ENCODE data around the gene KANK2.
A peak's percentile ranks its signal among the peaks of the same experiment; 100 is the strongest.
"Not testable (repeated sequence)": the region's sequence is repeated elsewhere in the genome, so short reads cannot be mapped to it uniquely, and the experiment has no call there.

The KANK2 gene

DNA sequence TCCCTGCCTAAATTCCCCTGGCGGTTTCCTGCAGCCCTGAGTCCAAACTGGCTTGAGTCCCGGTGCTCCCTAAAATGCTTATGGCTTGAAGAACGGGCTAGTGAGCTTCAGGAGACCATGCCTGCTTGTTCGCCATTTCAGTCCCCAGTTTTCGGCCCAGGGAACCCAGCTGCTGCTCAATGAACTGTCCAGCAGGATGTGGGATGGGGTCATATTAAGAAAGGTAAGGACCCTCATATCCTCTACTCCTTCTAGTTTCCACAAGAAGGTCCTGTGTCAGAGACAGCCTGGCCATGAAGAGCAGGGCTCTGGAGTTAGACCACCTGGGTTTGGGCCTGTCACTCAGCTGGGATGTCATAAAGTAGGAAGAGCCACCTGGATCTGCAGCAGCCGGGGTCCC is 24.8 kb downstream of the KANK2 start:
- no peak for DNase-seq (ENCODE audit: low spot score)

DNA sequence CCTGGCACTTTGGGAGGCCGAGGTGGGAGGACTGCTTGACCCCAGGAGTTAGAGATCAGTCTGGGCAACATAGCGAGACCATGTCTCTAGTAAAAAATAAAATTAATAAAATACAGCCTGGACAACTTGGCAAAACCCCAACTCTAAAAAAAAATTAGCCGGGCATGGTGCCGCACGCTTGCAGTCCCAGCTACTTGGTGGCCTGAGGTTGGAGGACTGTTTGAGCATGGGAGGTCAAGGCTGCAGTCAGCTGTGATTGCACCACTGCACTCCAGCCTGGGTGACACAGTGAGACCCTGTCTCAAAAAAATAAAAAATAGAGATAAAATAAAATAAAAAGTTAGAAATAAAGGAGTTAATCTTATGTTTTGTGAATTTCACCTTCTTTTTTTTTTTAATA is 26.2 kb downstream of the KANK2 start:
- DNase-seq (ENCODE audit: low spot score) = no peak

DNA sequence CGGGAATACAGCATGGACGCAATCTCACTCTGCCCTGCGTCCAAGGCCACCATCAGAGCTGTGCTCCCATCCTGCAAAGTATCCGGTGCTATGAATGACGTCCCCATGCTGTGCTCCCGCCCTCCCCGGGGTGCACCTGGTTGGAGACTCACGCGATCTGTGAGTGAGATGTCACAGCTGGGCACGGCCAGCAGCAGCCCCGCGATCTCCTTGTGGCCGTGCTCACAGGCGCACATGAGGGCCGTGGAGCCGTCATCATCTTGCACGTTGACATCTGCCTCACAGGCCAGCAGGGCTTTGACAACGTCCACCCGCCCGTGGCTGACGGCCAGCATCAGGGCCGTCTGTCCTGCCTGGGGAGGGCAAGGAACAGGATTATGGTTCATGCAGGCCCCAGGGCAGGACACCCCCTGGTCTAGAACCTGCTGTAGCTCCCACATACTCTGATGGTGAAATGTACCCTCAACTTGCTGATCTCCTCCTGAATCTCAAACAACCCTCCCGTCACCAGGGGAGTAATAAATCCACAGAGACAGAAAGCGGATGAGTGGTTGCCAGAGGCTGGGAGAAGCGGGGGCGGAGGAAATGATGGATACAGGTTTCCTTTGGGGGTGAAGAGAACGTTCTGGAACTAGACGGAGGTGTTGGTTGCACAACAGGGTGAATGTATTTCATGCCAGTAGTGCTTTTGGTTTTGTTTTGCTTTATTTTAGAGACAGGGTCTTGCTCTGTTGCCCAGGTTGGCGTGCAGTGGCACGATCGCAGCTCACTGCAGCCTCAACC is 27.3 kb downstream of the KANK2 start:
- no peak for DNase-seq (ENCODE audit: low spot score)

DNA sequence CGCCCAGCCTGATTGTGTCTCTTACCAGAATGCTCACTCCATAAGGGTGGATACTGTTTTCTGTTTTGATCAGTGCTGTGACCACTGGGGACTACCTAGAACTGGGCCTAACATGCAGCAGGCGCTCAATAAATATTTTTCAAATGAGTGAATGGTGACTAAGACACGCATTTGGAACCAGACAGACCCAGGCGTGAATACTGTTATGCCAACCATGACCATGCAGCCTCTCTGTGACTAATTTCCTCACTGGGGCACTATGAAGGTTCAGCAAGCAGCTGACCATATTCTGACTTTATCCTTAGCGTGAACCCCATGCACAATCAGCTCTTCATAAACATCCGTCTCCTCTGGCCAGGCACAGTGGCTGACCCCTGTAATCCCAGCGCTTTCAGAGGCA is 28.8 kb downstream of the KANK2 start:
- DNase-seq (ENCODE audit: low spot score) = no peak

DNA sequence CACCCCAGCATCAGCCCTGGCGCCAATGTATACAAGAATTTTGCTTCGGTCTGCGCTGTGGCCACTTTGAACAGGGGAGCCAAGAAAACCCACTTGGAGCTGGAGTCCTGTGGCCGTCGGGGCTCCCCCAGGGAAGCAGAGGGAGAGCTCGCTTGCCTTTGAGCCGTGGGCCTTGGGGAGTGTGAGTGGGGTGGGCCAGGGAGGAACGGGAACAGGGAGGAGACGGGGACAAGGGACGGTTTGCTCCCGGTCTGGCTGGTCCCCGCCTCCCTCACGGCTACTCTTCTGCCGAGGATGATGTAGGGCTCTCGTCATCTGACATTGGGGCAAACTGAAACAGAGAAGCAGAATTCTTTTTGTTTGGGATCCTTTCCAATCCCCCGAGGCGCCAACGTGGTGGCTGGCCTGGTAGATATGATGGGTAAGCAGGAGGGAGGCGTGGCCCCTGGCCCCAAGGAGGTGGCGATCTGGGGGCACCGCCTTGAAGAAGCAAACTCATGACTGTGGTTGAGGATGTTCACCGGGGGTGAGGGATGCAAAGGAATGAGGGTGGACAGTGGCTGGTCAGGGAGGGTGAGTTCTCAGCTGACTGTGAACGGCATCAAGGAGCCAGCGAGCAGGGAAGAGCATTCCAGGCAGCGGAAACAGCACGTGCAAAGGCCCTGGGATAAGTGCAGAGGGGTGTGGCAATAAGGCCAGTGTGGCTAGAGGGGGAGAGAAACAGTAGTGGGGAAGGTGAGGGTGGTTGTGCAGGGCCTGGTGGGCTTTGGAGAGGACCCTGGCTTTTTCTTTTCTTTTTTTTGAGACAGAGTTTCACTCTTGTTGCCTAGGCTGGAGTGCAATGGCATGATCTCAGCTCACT is 30.8 kb downstream of the KANK2 start:
- no peak for DNase-seq (ENCODE audit: low spot score)

DNA sequence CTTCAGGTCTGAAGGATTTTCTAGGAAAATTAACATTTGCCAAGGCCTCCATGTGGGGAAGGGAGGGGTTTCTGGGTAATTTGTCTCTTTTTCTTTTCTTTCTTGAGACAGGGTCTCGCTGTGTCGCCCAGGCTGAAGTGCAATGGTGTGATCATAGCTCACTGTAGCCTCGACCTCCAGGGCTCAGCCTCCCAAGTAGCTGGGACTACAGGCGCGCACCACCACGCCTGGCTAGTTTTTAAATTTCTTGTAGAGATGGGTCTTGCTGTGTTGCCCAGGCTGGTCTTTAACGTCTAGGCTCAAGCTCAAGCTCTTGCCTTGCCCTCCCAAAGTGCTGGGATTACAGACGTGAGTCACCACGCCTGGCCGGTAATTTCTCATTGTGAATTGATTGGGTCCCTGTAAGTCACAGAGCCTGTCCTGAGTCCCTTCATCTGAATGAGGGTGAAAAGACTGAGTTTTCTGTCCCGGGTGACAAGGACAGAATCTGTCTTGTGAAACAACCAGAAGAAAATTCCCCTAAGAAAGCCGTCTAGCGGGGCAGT is 31.8 kb downstream of the KANK2 start:
- no peak for DNase-seq (ENCODE audit: low spot score)

DNA sequence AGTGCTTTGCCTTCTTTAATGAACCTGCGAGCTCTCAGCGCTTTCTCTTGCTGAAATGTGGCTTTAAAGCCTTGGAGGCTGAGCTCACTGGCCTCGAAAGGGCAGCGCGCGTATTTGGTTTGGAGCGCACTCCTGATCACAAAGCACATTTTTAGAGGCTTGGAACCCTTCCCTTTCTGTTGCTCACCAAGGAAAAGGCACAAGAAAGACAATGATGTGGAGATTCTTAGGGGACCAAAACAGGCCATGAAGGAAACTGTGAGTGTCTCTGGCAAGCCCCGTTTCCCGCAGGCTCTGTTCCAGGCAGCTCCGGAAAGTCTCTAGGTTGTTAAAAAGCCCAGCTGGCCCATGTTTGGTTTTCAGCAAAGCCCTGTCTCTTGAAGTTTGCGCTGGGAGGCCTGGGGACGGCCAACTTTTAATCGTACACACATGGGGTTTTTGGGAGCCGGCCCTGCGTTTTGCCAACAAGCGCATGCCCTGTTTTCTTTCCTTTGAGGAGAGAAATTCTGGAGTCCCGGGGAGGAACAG is 32.4 kb downstream of the KANK2 start:
- peak; percentile 60 for DNase-seq (ENCODE audit: low spot score)

DNA sequence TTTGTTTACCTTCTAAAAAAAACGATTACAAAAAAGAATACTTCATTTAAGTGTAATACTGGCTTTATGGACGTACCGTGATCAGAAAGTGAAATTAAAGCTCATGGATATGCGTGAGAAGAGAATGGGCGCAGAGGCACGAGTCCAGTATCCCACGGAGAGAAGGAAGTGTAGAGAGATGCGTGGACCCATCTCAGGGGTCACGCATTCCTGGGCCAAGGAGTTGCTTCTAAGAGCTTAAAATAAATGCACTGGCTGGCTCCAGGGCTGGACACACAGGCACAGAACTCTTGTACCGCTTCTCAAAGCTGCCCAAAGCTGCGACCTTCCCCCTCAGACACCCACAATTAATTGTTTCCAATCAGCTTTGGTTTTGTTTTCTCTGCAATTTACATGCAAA is 33.0 kb downstream of the KANK2 start:
- DNase-seq (ENCODE audit: low spot score) = no peak

DNA sequence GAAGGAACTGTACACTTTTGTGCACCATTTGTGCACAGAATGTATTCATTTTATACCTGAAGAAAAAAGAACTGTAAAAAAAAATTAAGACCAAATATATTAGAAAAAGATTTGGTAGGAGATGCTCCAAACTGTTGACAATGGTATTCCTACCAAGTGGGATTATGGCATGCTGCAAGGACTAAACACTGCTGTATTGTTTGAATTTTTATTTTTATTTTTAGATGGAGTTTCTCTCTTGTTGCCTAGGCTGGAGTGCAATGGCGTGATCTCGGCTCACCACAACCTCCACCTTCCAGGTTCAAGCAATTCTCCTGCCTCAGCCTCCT is 36.9 kb downstream of the KANK2 start:
- DNase-seq (ENCODE audit: low spot score) = not testable (repeated sequence)

DNA sequence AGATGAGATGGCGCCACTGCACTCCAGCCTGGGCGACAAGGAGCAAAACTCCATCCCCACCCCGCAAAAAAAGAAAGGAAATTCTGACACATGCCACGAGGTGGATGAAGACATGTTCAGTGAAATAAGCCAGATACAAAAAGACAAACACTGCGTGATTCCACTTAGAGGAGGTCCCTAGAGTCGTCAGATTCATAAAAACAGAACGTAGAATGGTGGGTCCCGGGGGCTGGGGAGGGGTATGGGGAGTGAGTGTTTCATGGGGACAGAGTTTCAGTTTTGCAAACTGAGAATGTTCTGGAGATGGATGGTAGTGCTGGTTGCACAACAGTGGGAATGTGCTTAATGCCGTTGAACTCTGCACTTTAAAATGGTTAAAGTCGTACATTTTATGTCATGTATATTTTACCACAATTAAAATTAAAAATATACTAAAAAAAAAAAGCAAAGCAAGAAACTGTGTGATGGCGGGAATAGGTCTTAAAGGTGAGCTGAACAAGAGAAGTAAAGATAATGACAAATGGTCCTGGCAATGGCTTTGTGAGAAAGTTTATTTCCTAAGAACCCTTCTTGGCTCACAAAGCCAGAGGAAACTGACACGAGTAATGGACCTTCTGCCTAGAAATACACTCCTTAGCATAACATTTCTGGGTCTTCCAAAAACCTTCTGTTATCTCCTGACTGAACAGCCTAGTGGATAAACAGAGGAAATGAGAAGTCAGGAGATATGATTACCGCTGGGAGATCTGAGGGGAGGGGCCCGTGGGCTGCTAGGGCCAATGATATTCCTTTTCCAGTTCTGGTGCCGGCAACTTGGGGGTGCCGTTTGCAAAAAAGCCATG is 37.5 kb downstream of the KANK2 start:
- DNase-seq (ENCODE audit: low spot score) = no peak

DNA sequence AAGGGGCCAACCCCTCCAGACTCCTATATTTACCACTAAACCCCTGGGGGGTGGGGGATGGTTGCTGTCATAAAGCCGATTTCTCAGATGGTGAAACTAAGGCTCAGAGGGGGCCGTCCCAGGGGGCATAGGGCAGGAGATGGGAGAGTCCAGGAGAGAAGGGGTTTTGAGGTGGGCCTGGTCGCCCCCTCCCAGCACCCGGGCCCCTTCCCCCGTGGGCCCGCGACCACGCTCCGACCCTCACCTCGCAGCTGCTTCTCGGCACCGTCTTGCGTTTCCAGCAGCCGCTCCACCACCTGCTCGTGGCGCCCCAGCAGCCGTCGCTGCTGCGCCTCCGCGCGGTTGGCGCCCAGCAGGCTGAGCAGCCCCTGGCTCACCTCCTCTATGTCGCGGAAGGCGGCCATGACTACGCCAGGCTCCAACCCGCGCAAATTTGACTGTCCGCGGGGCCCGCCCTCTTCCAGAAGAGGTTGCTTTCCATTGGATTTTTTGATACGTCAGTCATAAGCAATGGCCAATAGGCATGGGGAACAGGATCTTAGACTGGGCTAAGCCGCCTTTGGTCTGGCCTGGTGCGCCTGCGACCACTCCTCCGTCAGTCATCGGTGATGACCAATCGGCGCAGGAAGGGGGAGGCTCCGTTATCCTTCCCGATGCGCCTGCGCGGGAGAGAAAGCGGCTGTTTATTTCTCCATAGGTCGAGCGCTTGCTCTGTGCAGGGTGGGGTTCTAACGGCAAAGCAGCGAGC is 41.8 kb downstream of the KANK2 start, which contains the start of gene SPC24:
Gene SPC24, minus strand, starts transcription at position 410 of the 748 bp plus-strand sequence. Its CDS starts 6 bp downstream, at position 404.
- peak; percentile 99 for DNase-seq (ENCODE audit: low spot score)

DNA sequence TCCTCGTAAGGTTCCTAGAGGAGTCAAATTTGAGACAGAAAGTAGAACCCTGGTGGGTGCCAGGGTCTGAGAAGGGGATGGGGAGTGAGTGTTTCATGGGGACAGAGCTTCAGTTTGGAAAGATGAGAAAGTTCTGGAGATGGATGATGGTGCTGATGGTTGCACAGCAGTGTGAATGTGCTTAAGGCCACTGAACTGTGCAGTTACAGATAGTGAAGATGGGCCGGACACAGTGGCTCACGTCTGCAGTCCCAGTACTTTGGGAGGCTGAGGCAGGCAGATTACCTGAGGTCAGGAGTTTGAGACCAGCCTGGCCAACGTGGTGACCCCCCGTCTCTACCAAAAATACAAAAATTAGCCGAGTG is 42.7 kb downstream of the KANK2 start:
- no peak for DNase-seq (ENCODE audit: low spot score)

DNA sequence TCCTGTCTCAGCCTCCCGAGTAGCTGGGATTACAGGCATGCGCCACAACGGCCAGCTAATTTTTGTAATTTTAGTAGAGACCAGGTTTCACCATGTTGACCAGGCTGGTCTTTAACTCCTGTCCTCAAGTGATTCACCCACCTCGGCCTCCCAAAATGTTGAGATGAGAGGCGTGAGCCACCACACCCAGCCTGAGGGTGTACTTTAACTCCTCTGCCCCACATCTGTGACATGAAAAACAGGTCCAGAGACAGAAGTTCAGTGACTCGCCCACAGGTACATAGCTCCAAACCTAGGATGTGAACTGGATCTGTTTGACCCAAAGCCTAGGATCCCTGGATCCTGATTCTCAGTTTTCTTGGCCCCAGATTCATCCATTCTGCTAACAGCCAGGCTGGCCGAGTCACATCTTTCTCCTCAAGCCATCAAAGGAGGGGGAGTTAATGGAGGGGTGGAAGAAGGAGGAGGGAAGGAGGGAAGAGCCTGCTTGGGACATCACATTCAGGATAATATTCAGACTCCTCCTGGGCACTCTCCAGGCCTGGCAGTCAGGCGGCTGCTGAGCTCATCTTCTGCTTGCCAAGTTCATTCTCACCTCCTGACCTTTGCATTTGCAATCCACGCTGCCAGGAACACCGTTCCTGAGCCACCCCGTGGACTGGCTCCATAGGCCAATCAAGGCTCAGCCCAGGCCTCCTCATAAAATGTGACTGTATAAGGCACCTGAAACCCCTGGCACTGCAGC is 44.9 kb downstream of the KANK2 start:
- DNase-seq (ENCODE audit: low spot score) = no peak

DNA sequence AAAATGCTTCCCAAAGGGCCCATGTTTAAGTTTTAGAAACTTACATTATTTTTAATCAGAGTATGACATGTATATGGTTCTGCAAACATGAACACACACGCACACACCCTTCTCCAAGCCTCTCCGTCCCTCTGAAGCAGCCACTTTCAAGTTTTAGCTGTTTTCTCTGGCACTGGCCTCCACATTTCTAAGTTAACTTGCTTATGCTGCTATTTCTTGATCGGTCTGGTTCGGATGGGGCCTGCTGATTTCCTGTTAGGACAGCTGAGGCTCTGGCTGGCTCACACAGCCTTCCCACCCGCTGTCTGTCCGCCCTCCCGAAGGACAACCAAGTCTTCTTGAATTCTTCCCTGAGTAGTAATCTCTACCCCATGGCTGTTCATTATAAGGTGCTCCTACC is 46.2 kb downstream of the KANK2 start:
- no peak for DNase-seq (ENCODE audit: low spot score)

DNA sequence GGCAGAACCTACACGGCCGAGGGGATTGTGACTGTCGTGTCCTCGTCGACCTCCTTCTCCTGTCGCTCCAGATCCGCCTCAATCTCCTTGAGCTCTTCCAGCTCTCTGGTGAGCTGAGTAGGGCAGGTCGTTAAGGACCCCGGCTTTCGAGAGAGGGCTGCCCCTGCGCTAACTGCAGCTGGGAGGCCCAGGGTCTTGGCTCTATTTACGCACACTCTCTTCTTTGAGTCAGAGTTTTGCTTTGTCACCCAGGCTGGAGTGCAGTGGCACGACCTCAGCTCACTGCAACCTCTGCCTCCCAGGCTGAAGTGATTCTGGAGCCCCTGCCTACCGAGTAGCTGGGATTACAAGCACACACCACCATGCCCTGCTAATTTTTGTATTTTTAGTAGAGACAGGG is 49.3 kb downstream of the KANK2 start:
- DNase-seq (ENCODE audit: low spot score) = no peak

DNA sequence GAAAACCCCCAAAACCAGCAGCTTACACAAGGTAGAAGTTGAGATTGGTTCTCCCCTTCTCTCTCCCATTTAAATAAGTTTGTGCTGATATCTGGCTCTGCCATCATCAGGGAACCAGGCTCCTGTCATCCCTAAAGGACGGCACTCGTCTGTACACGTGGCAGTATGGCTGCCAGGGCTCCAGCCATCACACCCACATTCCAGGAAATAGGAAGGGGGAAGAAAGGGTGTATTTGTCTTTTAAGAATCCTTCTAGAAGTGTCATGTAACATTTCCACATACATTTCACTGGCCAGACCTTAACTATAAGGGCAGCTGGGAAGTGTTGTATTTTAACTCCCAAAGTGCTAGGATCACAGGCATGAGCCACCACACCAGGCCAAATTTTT is 51.8 kb downstream of the KANK2 start:
- no peak for DNase-seq (ENCODE audit: low spot score)

DNA sequence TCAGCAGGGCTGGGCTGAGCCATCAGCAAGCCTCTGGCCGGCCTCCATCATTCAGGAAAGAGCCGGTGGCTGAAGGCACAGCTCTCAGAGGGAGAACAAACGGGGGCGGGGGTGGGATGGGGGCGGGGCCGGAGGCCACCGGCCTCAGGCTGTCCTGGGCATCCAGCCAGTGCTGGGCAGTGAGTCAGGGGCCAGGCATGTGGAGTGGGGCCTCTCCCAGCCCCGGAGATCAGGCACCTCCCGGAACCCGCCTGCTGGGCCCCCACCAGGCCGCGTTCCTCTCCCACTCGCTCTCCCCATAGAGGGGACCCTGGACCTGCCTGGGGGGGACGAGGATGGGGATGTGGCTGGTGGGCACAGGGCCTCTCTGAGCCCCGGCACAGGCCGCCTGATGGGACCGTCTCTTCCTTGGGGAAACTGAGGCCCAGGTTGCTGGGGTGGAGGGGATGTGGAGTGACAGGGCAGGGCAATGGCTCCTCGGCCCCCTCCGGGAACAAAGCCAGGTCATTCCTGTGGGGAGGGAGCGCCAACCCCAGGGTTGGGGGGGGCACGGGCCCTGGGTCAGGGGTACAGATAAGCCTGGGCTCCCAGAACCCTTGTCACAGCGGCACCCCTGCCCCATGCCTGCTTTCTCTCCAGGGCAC is 54.7 kb downstream of the KANK2 start:
- DNase-seq (ENCODE audit: low spot score) = no peak

DNA sequence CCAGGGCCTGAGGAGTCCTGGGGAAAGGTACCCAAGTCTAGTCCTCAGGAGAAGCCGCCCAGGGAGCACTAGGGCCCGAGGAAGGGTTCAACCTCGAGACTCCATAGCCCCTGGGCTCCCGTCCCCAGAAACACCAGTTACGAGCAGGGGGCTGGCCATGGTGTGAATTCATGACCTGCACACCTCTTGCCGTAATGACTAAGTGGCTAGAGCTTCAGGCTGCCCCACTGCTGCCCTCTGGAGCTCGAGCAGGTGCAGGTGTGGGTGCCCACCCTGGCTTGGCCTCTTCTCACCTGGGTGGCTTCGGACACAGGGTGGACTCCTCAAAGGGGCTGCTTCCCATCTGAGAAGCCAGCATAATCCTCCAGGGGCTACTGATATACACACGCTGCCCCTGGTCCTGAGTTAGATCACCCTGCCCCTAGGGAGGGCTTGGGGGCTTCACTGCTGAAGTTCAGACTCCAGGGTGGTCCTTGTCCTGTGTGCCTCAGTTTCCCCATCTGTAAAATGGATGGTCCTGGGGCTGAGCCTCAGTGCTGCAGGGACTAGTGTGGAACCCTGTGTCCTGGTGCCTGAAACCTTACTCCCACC is 55.3 kb downstream of the KANK2 start:
- no peak for DNase-seq (ENCODE audit: low spot score)

DNA sequence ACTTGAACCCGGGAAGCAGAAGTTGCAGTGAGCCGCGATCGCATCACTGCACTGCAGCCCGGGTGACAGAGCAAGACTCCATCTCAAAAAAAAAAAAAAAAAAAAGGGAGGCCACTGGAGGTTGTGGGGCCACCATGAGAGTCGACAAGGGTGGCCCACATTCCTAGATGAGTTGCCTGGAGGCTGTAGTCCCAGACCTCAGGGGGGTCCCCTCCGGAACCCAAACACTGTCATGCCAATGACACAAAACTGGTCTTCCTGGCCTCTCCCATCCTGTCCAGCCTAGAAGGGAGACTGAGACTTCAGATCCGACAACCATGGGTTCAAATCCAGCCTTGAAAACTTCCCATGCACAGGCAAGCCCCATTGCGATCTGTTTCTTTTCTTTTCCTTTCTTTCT is 56.4 kb downstream of the KANK2 start:
- DNase-seq (ENCODE audit: low spot score) = no peak

Measured in pons (tissue), 1 donor.